ENCODE data around the gene GABBR1.

GABBR1 gene

DNA sequence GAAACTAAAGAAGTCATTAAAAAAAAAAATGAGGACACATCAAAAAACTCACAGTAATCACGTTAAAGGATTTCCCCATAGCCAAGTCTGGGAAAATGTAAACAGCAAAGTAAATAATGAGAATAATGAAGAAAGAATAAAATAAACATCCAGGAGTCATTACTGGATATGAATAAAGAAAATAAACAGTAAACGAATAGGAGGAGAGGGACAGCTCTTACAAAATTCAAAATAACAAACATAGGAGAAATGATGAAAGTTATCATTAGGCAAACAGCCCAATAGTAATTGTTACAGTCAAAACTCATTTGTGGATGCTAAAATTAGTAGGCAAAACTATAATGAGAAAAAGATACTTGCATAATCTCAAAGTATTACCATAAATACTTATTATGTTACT lies 65.4 kb downstream of the GABBR1 start:
- no peaks in the 10 kb centered on the region for H3K9me3 ChIP-seq (ENCODE audit: control insufficient read depth, low read length)
- no peak overlapping the region for H3K4me3 ChIP-seq (ENCODE audit: insufficient read depth, low read depth, low read length)
- no peaks in the 10 kb centered on the region for H3K27me3 ChIP-seq (ENCODE audit: control insufficient read depth, insufficient read depth, low read length, poor library complexity, severe bottlenecking)
- no peak overlapping the region for H3K27ac ChIP-seq (ENCODE audit: insufficient read depth, low read depth, low read length, poor library complexity, severe bottlenecking)
- no peaks in the 10 kb centered on the region for H3K4me1 ChIP-seq (ENCODE audit: control insufficient read depth, insufficient read depth, low read length)
- 94% methylated on average over 2 of the region's 2 CpGs; no CpG with 5 or more reads in 1 of the 2 experiments for WGBS, 2 experiments
- no peaks in the 10 kb centered on the region for H3K36me3 ChIP-seq (ENCODE audit: control insufficient read depth, insufficient read depth, low read length)

DNA sequence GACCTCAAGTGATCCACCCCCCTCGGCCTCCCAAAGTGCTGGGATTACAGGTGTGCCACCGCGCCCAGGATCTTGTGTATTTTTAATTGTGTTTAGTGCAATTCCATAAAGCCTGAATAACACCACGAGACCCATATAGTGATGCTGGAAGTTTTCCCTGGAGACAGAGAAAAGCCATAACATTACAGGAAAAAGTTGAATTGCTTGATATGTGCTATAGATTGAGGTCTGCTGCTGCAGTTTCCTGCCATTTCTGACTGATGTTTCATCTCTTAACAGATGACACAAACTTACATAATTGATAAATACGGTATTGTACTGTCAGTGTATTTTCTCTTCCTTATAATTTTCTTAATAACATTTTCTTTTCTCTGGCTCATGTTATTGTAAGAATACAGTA lies 66.1 kb downstream of the GABBR1 start:
- H3K4me1 ChIP-seq (ENCODE audit: control insufficient read depth, insufficient read depth, low read length) = no peaks in the 10 kb centered on the region

DNA sequence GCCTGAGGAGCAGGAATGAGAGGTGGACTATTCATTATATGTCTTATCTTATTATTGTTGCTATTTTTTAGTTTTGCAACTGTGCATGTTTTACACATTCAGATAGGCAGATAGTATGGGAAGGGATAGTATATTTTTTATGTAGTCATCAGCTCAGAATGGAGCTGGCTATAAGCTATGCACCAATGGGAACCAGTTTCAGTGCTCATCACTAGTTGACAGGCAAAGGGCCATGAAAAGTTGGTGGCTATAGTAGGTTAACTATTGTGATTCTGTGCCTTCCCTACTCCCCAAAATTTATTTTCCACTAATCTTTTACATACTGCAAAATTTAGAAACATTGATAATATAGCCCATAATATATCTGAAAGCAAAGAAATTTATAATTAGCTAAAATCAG lies 68.1 kb downstream of the GABBR1 start:
- no peaks in the 10 kb centered on the region for H3K36me3 ChIP-seq (ENCODE audit: control insufficient read depth, insufficient read depth, low read length)
- no peak overlapping the region for H3K27ac ChIP-seq (ENCODE audit: insufficient read depth, low read depth, low read length, poor library complexity, severe bottlenecking)
- H3K9me3 ChIP-seq (ENCODE audit: control insufficient read depth, low read length) = no peaks in the 10 kb centered on the region
- no peak overlapping the region for H3K4me3 ChIP-seq (ENCODE audit: insufficient read depth, low read depth, low read length)
- no peaks in the 10 kb centered on the region for H3K4me1 ChIP-seq (ENCODE audit: control insufficient read depth, insufficient read depth, low read length)
- no peaks in the 10 kb centered on the region for H3K27me3 ChIP-seq (ENCODE audit: control insufficient read depth, insufficient read depth, low read length, poor library complexity, severe bottlenecking)

More for the DNA sequence above, 66.1 kb downstream of the GABBR1 start:
- Histone ChIP-seq H3K9me3 (ENCODE audit: control insufficient read depth, low read length) (no peaks in the 10 kb centered on the region), H3K27ac (ENCODE audit: insufficient read depth, low read depth, low read length, poor library complexity, severe bottlenecking) (no peak overlapping the region), H3K4me3 (ENCODE audit: insufficient read depth, low read depth, low read length) (no peak overlapping the region), H3K27me3 (ENCODE audit: control insufficient read depth, insufficient read depth, low read length, poor library complexity, severe bottlenecking) (no peaks in the 10 kb centered on the region), H3K36me3 (ENCODE audit: control insufficient read depth, insufficient read depth, low read length) (no peaks in the 10 kb centered on the region)
- 89 to 95% methylated on average over 4 to 5 of the region's 5 CpGs for WGBS, 2 experiments

DNA sequence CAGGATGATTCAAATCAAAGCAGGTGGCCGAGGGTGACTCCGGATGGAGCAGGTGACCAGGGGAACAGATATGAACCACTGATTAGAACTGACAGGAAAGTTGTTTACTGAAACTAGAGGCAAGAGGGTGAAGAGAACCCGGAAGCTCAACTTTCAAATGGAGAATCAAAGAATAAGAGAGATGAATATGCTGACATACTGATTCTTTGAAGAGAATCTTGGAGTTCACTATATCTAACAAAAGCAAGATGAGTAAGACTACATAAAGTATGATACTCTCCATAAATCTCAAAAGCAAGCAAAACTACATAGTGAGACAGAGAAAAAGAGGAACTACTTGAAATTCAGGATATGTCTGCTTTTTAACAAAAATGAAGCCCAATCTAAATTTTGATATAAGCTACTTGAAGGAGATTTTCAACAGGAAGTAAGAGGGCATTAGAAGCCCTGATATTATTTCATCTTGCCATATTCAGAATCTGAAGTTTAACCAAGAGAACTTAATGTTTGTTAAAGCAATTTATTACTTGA lies 69.5 kb downstream of the GABBR1 start:
- Histone ChIP-seq H3K36me3 (ENCODE audit: control insufficient read depth, insufficient read depth, low read length) (no peaks in the 10 kb centered on the region), H3K4me3 (ENCODE audit: insufficient read depth, low read depth, low read length) (no peak overlapping the region), H3K9me3 (ENCODE audit: control insufficient read depth, low read length) (no peaks in the 10 kb centered on the region), H3K27ac (ENCODE audit: insufficient read depth, low read depth, low read length, poor library complexity, severe bottlenecking) (no peak overlapping the region), H3K4me1 (ENCODE audit: control insufficient read depth, insufficient read depth, low read length) (no peaks in the 10 kb centered on the region), H3K27me3 (ENCODE audit: control insufficient read depth, insufficient read depth, low read length, poor library complexity, severe bottlenecking) (no peaks in the 10 kb centered on the region)
- WGBS, 2 experiments = 92 to 99% methylated on average over 3 of the region's 3 CpGs

DNA sequence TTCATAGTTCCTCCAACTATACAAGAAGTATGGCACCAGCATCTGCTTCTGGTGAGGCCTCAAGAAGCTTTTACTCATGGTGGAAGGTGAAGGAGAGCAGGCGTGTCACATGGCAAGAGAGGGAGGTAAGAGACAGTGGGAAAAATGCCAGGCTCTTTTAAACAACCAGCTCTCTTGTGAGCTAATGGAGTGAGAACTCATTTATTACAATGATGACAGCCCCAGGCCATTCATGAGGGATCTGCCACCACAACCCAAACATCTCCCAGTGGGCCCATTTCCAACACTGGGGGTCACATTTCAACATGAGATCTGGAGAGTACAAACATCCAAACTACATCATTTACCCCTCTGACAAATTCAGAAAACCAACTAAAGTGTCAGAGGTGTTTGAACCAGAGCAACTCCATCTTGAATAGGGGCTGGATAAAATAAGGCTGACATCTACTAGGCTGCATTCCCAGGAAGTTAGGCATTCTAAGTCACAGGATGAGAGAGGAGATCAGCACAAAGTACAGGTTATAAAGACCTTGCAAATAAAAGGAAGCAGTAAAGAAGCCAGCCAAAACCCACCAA lies 71.3 kb downstream of the GABBR1 start:
- H3K27me3 ChIP-seq (ENCODE audit: control insufficient read depth, insufficient read depth, low read length, poor library complexity, severe bottlenecking) = peaks cover 3% of the 10 kb centered on the region
- H3K4me1 ChIP-seq (ENCODE audit: control insufficient read depth, insufficient read depth, low read length) = no peaks in the 10 kb centered on the region
- 90 to 100% methylated on average over 1 of the region's 1 CpG for WGBS, 2 experiments
- no peak overlapping the region for H3K27ac ChIP-seq (ENCODE audit: insufficient read depth, low read depth, low read length, poor library complexity, severe bottlenecking)
- H3K4me3 ChIP-seq (ENCODE audit: insufficient read depth, low read depth, low read length) = no peak overlapping the region
- no peaks in the 10 kb centered on the region for H3K9me3 ChIP-seq (ENCODE audit: control insufficient read depth, low read length)
- H3K36me3 ChIP-seq (ENCODE audit: control insufficient read depth, insufficient read depth, low read length) = no peaks in the 10 kb centered on the region

DNA sequence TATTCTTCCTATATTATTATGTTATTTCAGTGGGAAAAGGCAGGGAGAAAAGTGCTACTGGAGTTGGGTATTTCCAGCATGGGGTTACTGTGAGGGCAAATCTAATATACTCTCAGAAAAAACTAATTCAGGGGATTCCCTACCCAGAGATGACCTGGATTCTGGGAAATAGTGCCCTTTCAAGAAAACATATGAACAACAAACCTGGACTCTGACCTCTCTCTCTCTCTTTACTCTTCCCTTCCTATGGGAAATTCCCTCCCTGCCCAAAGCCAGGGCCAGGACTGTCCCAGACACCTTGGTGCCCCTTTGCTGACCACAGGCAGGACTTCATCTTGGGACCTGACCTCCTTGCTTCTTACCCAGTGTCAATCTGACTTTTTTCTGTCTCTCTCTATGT lies 71.9 kb downstream of the GABBR1 start:
- no peak overlapping the region for H3K4me3 ChIP-seq (ENCODE audit: insufficient read depth, low read depth, low read length)
- no peaks in the 10 kb centered on the region for H3K9me3 ChIP-seq (ENCODE audit: control insufficient read depth, low read length)
- H3K36me3 ChIP-seq (ENCODE audit: control insufficient read depth, insufficient read depth, low read length) = no peaks in the 10 kb centered on the region
- peaks cover 9% of the 10 kb centered on the region for H3K27me3 ChIP-seq (ENCODE audit: control insufficient read depth, insufficient read depth, low read length, poor library complexity, severe bottlenecking)
- H3K27ac ChIP-seq (ENCODE audit: insufficient read depth, low read depth, low read length, poor library complexity, severe bottlenecking) = no peak overlapping the region
- H3K4me1 ChIP-seq (ENCODE audit: control insufficient read depth, insufficient read depth, low read length) = no peaks in the 10 kb centered on the region

DNA sequence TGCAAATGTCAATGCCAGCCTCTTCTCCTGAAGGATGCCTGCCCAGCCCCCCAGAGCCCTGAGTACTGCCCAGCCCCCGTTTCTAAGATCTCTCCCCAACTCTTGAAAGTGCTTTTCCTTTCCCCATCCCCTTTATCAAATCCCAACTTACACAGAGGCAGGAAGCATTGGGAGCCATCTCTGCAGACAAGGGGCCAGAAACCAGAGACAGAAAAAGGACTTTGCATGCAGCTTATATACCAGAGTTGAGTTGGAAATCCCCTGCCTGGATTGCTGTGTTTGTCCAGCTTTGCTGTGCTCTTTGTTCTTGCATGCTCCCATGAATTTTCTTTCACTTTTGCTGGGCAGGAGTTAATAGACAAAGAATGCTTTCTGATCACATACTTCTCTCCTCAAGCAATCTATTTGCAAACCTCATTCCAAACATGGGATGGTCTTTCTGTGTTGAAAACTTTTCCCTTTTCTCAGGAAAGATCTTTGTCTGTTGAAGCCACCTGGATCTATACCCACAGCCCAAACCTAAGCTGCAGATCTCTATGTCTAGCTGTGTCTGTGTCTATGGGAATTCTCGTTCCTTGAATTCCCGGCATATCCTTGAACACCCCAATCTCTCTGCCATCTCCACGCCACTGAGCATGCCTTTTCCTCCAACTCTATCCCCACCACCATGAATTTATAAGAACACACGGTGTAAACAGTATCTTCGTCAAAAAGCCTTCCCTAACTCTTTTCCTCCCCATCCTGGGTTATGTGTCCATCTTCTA lies 73.3 kb downstream of the GABBR1 start, which contains the start of gene UBD:
Gene UBD, minus strand, starts transcription at position 209 of the 764 bp plus-strand sequence. Its CDS starts 31 bp downstream, at position 178.
- Histone ChIP-seq H3K9me3 (ENCODE audit: control insufficient read depth, low read length) (no peaks in the 10 kb centered on the region), H3K36me3 (ENCODE audit: control insufficient read depth, insufficient read depth, low read length) (no peaks in the 10 kb centered on the region), H3K4me3 (ENCODE audit: insufficient read depth, low read depth, low read length) (no peak within 1 kb of the TSS), H3K4me1 (ENCODE audit: control insufficient read depth, insufficient read depth, low read length) (no peaks in the 10 kb centered on the region), H3K27ac (ENCODE audit: insufficient read depth, low read depth, low read length, poor library complexity, severe bottlenecking) (no peak within 1 kb of the TSS), H3K27me3 (ENCODE audit: control insufficient read depth, insufficient read depth, low read length, poor library complexity, severe bottlenecking) (peaks cover 22% of the 10 kb centered on the region)
- WGBS, 2 experiments = 90 to 91% methylated on average over 6 of the region's 6 CpGs

DNA sequence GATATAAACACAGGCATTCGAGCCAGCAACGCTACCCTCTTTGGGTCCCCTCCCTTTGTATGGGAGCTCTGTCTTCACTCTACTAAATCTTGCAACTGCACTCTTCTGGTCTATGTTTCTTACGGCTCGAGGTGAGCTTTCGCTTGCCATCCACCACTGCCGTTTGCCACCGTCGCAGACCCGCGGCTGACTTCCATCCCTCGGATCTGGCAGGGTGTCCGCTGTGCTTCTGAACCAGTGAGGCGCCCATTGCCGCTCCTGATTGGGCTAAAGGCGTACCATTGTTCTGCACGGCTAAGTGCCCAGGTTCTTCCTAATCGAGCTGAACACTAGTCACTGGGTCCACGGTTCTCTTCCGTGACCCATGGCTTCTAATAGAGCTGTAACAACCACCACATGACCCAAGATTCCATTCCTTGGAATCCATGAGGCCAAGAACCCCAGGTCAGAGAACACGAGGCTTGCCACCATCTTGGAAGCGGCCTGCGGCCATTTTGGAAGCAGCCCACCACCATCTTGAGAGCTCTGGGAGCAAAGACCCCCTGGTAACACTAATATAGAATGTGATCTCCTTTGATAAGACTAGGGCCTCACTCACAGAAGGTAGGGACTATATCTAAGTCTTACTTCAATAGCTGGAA lies 74.4 kb downstream of the GABBR1 start:
- Histone ChIP-seq H3K36me3 (ENCODE audit: control insufficient read depth, insufficient read depth, low read length) (no peaks in the 10 kb centered on the region), H3K27ac (ENCODE audit: insufficient read depth, low read depth, low read length, poor library complexity, severe bottlenecking) (no peak overlapping the region), H3K9me3 (ENCODE audit: control insufficient read depth, low read length) (no peaks in the 10 kb centered on the region), H3K4me1 (ENCODE audit: control insufficient read depth, insufficient read depth, low read length) (no peaks in the 10 kb centered on the region), H3K27me3 (ENCODE audit: control insufficient read depth, insufficient read depth, low read length, poor library complexity, severe bottlenecking) (peaks cover 34% of the 10 kb centered on the region), H3K4me3 (ENCODE audit: insufficient read depth, low read depth, low read length) (no peak overlapping the region)
- WGBS, 2 experiments = 91 to 94% methylated on average over 22 of the region's 22 CpGs

DNA sequence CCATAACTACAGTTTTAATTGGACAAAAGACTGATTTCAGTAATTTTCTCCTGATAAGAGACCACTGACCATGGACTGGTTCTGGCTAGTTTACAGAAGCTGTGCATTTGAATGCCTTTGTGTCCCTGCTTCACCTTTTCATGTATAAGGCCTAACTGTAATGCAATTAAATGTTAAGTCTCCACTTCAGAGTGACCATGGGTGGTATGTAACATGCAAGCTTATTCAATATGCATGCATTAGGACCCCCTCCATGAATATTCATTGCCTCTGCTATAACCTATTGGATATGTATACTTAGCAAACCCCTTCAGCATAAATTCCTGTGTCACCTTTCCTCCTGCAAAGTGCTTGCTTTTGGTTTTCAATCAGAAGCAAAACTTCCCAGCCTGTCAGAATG lies 75.7 kb downstream of the GABBR1 start:
- Histone ChIP-seq H3K4me3 (ENCODE audit: insufficient read depth, low read depth, low read length) (no peak overlapping the region), H3K27ac (ENCODE audit: insufficient read depth, low read depth, low read length, poor library complexity, severe bottlenecking) (no peak overlapping the region), H3K36me3 (ENCODE audit: control insufficient read depth, insufficient read depth, low read length) (no peaks in the 10 kb centered on the region), H3K27me3 (ENCODE audit: control insufficient read depth, insufficient read depth, low read length, poor library complexity, severe bottlenecking) (peaks cover 46% of the 10 kb centered on the region), H3K4me1 (ENCODE audit: control insufficient read depth, insufficient read depth, low read length) (no peaks in the 10 kb centered on the region), H3K9me3 (ENCODE audit: control insufficient read depth, low read length) (no peaks in the 10 kb centered on the region)

DNA sequence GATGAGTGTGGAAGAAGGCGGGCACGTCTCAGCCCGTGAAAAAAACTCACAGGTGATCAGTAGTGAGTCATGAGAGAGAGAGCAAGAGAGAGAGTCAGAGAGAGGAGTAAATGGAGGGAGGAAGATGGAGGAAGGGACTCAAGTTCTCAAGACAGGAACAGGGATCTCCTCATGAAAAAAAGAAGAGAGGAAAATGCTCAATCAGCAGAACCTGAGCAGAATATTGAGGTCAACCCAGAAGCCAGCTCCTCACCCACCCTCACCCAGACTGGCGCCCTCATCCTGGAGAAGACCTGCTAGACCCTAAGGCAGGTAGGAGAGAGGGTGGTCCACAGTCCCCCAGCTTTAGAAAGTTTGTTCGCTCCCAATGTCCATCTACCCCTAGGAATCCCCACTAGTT lies 78.2 kb downstream of the GABBR1 start:
- H3K36me3 ChIP-seq (ENCODE audit: control insufficient read depth, insufficient read depth, low read length) = no peaks in the 10 kb centered on the region
- H3K27me3 ChIP-seq (ENCODE audit: control insufficient read depth, insufficient read depth, low read length, poor library complexity, severe bottlenecking) = peaks cover 67% of the 10 kb centered on the region
- H3K4me3 ChIP-seq (ENCODE audit: insufficient read depth, low read depth, low read length) = no peak overlapping the region
- WGBS, 2 experiments = 88 to 90% methylated on average over 5 of the region's 5 CpGs
- H3K4me1 ChIP-seq (ENCODE audit: control insufficient read depth, insufficient read depth, low read length) = no peaks in the 10 kb centered on the region
- H3K27ac ChIP-seq (ENCODE audit: insufficient read depth, low read depth, low read length, poor library complexity, severe bottlenecking) = no peak overlapping the region
- no peaks in the 10 kb centered on the region for H3K9me3 ChIP-seq (ENCODE audit: control insufficient read depth, low read length)
